GM23338 (cell line): ENCODE data around the gene AFAP1. TPM values are rescaled to one million over a fixed set of nuclear protein-coding genes. Genes with fewer than 3 reads are reported as not detected.

Experiments
- ATAC-seq: fragments of 200-7000 bp; cut with Tn5 transposase; 3 replicates; pipeline ENCODE4 v1.9.1; 2020
- DNase-seq: peaks from one replicate; pipeline ENCODE4 v3.0.0-alpha.2; 2015; ENCODE audit warnings: low spot score
- H2AFZ ChIP-seq: fragments of 200-600 bp; sonication (generic); 2 replicates; pipeline ENCODE4 v1.8.0; 2016; ENCODE audit warnings: antibody characterized with exemption, mild to moderate bottlenecking, moderate library complexity
- H3F3A ChIP-seq: fragments of 200-600 bp; sonication (generic); replicated peaks from 2 replicates; pipeline ENCODE4 v1.8.0; 2017; ENCODE audit warnings: antibody characterized with exemption, mixed run types, low read depth
- H3K27ac ChIP-seq: fragments of 200-600 bp; sonication (generic); 2 replicates; pipeline ENCODE4 v1.6.1; 2016; ENCODE audit warnings: low read depth
- H3K27me3 ChIP-seq: fragments of 200-600 bp; sonication (generic); 2 replicates; pipeline ENCODE4 v1.8.0; 2016; ENCODE audit warnings: mild to moderate bottlenecking, mixed run types, moderate library complexity; ENCODE audit not compliant: insufficient read depth
- H3K36me3 ChIP-seq: fragments of 200-600 bp; sonication (generic); 2 replicates; pipeline ENCODE4 v1.8.0; 2016; ENCODE audit warnings: mild to moderate bottlenecking; ENCODE audit not compliant: insufficient read depth
- H3K4me1 ChIP-seq: fragments of 200-600 bp; sonication (generic); 2 replicates; pipeline ENCODE4 v1.8.0; 2016; ENCODE audit warnings: mild to moderate bottlenecking, moderate library complexity; ENCODE audit not compliant: insufficient read depth
- H3K4me2 ChIP-seq: fragments of 200-600 bp; sonication (generic); 2 replicates; pipeline ENCODE4 v1.7.1; 2017; ENCODE audit warnings: mixed run types
- H3K4me3 ChIP-seq: fragments of 200-600 bp; sonication (generic); 2 replicates; pipeline ENCODE4 v1.6.1; 2016; ENCODE audit warnings: mixed run types
- H3K79me2 ChIP-seq: fragments of 200-600 bp; sonication (generic); replicated peaks from 2 replicates; pipeline ENCODE4 v1.8.0; 2017; ENCODE audit warnings: mild to moderate bottlenecking; ENCODE audit not compliant: insufficient read depth
- H3K9me2 ChIP-seq: fragments of 200-600 bp; sonication (generic); 2 replicates; pipeline ENCODE4 v1.8.0; 2017; ENCODE audit not compliant: insufficient read depth
- H4K20me1 ChIP-seq: fragments of 200-600 bp; sonication (generic); replicated peaks from 2 replicates; pipeline ENCODE4 v1.8.0; 2017; ENCODE audit warnings: mild to moderate bottlenecking; ENCODE audit not compliant: insufficient read depth
- H3K27ac Mint-ChIP-seq: 2 replicates; pipeline ENCODE4 v1.8.0; 2020; ENCODE audit warnings: inconsistent platforms, mild to moderate bottlenecking, moderate library complexity, mixed read lengths
- H3K27me3 Mint-ChIP-seq: 3 replicates; pipeline ENCODE4 v1.8.0; 2022; ENCODE audit warnings: low read depth, mild to moderate bottlenecking, moderate library complexity, mixed read lengths, inconsistent platforms; ENCODE audit not compliant: insufficient read depth, poor library complexity
- H3K36me3 Mint-ChIP-seq: 3 replicates; pipeline ENCODE4 v1.8.0; 2021; ENCODE audit warnings: low read depth, mild to moderate bottlenecking, inconsistent platforms, moderate library complexity, mixed read lengths
- H3K4me1 Mint-ChIP-seq: 3 replicates; pipeline ENCODE4 v1.8.0; 2020; ENCODE audit warnings: mild to moderate bottlenecking, inconsistent platforms, mixed read lengths
- H3K4me3 Mint-ChIP-seq: 3 replicates; pipeline ENCODE4 v1.8.0; 2021; ENCODE audit warnings: moderate library complexity, mild to moderate bottlenecking, inconsistent platforms, mixed read lengths
- H3K9me3 Mint-ChIP-seq: 3 replicates; pipeline ENCODE4 v1.8.0; 2020; ENCODE audit warnings: moderate library complexity, mild to moderate bottlenecking, inconsistent platforms, mixed read lengths
- CTCF ChIP-seq, 2 experiments: fragments of 200-600 bp in 1 of 2; sonication (generic) in 1 of 2; conservative IDR thresholded peaks; 2 replicates each; pipeline versions ENCODE4 v1.5.1 to v1.6.1; 2016 to 2017; ENCODE audit warnings: antibody characterized with exemption in 2 of 2, low read depth in 2 of 2, mild to moderate bottlenecking in 2 of 2, moderate library complexity in 1 of 2
- EZH2 ChIP-seq: fragments of 200-600 bp; sonication (generic); IDR thresholded peaks from one replicate; pipeline ENCODE4 v1.8.0; 2017; ENCODE audit warnings: antibody characterized with exemption, mild to moderate bottlenecking, low read depth; ENCODE audit not compliant: unreplicated experiment
- EZH2phosphoT487 ChIP-seq: fragments of 200-600 bp; sonication (generic); IDR thresholded peaks from one replicate; pipeline ENCODE4 v1.8.1; 2018; ENCODE audit warnings: antibody characterized with exemption; ENCODE audit not compliant: unreplicated experiment
- JUNB ChIP-seq: IDR thresholded peaks from one replicate; pipeline ENCODE4 v1.6.1; 2016; ENCODE audit warnings: antibody characterized with exemption; ENCODE audit not compliant: unreplicated experiment
- POLR2AphosphoS5 ChIP-seq: IDR thresholded peaks from 2 replicates; pipeline ENCODE4 v1.6.1; 2016; ENCODE audit warnings: antibody characterized with exemption, low read depth
- REST ChIP-seq: IDR thresholded peaks from one replicate; pipeline ENCODE4 v1.6.1; 2018; ENCODE audit warnings: antibody characterized with exemption; ENCODE audit not compliant: unreplicated experiment
- ZNF114 ChIP-seq: fragments of 250-450 bp; sonication (Bioruptor Pico); IDR thresholded peaks from 2 replicates; pipeline ENCODE4 v1.5.0; 2020; ENCODE audit warnings: mild to moderate bottlenecking, moderate library complexity
- ZNF462 ChIP-seq: fragments of 250-450 bp; sonication (Bioruptor Pico); IDR thresholded peaks from 2 replicates; pipeline ENCODE4 v1.5.0; 2020; ENCODE audit warnings: mild to moderate bottlenecking, moderate library complexity
- polyA plus RNA-seq: library from polyadenylated mRNA; unstranded; fragments of >200 nt; fragmentation: Nextera tagmentation; extraction: Ambion mirVana; gene quantifications from 2 replicates; pipeline ENCODE4 v1.2.1, GENCODE V29; 2016
- total RNA-seq: library from RNA; depleted of rRNA; stranded (reverse); fragments of >200 nt; shearing (Covaris generic); gene quantifications from 2 replicates; pipeline ENCODE4 v1.2.3, GENCODE V29; 2014

AFAP1 gene
- total and polyA plus RNA-seq, 2 experiments from 2014 or later, result 6.5 to 21.5 TPM

GRCh38 chr4:7822137-7822505, 117.5 kb downstream of the AFAP1 start (continued):
- TF ChIP-seq ZNF462 (CRISPR knock-in tag) (no peak), CTCF (conservative IDR thresholded peaks at IDR 0.05; ENCODE audit: low read depth in 2 of 2) (no peak), EZH2phosphoT487 (no peak)

GRCh38 chr4:7821245-7822136, 118.2 kb downstream of the AFAP1 start:
- Histone ChIP-seq H3K4me2 (no peak overlapping the region), H3K9me2 (no peaks in the 10 kb centered on the region), H2AFZ (no peak overlapping the region), H3K79me2 (no peaks in the 10 kb centered on the region), H3K27ac (no peak overlapping the region; the same call in 1 of the 2 replicates), H3K4me3 (no peak overlapping the region), H3K4me1 (peaks cover 12% of the 10 kb centered on the region), H4K20me1 (no peaks in the 10 kb centered on the region), H3F3A (no peaks in the 10 kb centered on the region), H3K36me3 (no peaks in the 10 kb centered on the region), H3K27me3 (no peaks in the 10 kb centered on the region)
- ATAC-seq (no peak), DNase-seq (no peak)
- Mint-ChIP-seq H3K27ac (peak overlapping the region; percentile 75), H3K4me1 (peaks cover 42% of the 10 kb centered on the region), H3K9me3 (no peaks in the 10 kb centered on the region), H3K27me3 (peaks cover 8% of the 10 kb centered on the region), H3K4me3 (no peak overlapping the region), H3K36me3 (peaks cover 7% of the 10 kb centered on the region)
- TF ChIP-seq POLR2AphosphoS5 (no peak), JUNB (no peak), REST (no peak), EZH2phosphoT487 (no peak), ZNF114 (CRISPR knock-in tag) (no peak), EZH2 (no peak)
